ENCODE measurements around the gene TFIP11. TPM values are rescaled to one million over a fixed set of nuclear protein-coding genes. Genes with fewer than 3 reads are reported as not detected.
"Not testable (repeated sequence)": the region's sequence is repeated elsewhere in the genome, so short reads cannot be mapped to it uniquely, and the experiment has no call there.

The TFIP11 gene
- total and polyA plus RNA-seq, 12 donors: 25.0 to 73.3 (median 37.2) TPM

- no peak overlapping the region for H3K4me3 ChIP-seq
- H3K27ac ChIP-seq: no peak overlapping the region
- no peaks in the 10 kb centered on the region for H3K4me1 ChIP-seq (replicated peaks in 1 of 2)
- DNase-seq: no peak
- no peaks in the 10 kb centered on the region for H3K9me3 ChIP-seq (replicated peaks in 1 of 3)
- no peaks in the 10 kb centered on the region for H3K27me3 ChIP-seq
- intact Hi-C loops (cut with DNase I): no loop called here
- peaks cover 0 to 28% of the 10 kb centered on the region in 2 donors for H3K36me3 ChIP-seq (replicated peaks in 1 of 2)
- 82 to 95% (median 86%) methylated on average over 7 of the region's 7 CpGs for WGBS, 4 donors
- TF ChIP-seq, protein P1, sequence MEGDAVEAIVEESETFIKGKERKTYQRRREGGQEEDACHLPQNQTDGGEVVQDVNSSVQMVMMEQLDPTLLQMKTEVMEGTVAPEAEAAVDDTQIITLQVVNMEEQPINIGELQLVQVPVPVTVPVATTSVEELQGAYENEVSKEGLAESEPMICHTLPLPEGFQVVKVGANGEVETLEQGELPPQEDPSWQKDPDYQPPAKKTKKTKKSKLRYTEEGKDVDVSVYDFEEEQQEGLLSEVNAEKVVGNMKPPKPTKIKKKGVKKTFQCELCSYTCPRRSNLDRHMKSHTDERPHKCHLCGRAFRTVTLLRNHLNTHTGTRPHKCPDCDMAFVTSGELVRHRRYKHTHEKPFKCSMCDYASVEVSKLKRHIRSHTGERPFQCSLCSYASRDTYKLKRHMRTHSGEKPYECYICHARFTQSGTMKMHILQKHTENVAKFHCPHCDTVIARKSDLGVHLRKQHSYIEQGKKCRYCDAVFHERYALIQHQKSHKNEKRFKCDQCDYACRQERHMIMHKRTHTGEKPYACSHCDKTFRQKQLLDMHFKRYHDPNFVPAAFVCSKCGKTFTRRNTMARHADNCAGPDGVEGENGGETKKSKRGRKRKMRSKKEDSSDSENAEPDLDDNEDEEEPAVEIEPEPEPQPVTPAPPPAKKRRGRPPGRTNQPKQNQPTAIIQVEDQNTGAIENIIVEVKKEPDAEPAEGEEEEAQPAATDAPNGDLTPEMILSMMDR (IDR thresholded peaks at IDR 0.05): no peak
- no peak for TF ChIP-seq POLR2A (IDR thresholded peaks at IDR 0.05)
These were observed 22.0 kb upstream of the TFIP11 start for GRCh38 chr22:26534171-26534855.

DNA sequence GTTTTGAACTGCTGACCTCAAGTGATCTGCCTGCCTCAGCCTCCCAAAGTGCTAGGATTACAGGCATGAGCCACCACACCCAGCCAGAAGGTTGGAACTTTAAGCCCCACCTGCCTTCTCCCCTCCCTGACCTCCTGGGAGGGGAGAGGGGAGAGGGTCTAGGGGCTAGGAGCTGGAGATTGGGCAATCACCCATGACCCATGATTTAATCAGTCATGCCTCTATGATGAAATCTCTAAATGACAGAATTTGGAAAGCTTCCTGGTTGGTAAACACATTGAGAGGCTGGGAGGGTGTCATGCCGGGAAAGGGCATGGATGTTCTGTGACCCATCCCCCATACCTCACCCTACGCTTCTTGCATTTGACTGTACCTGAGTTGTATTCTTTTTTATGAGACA, 17.1 kb upstream of the TFIP11 start:
- peak overlapping the region in 3 of 5 donors; percentile 51 to 71 (median 67) for H3K27ac ChIP-seq
- TF ChIP-seq POLR2A (IDR thresholded peaks at IDR 0.05): no peak
- TF ChIP-seq, protein P1 (IDR thresholded peaks at IDR 0.05): no peak
- H3K36me3 ChIP-seq (replicated peaks in 1 of 2): peaks cover 0 to 31% of the 10 kb centered on the region in 2 donors
- intact Hi-C loops (cut with DNase I): no loop called here
- DNase-seq: peak; percentile 44 to 81 (median 70)
- H3K27me3 ChIP-seq: no peaks in the 10 kb centered on the region
- H3K9me3 ChIP-seq (replicated peaks in 1 of 3): no peaks in the 10 kb centered on the region
- H3K4me1 ChIP-seq (replicated peaks in 1 of 2): peaks cover 5 to 18% of the 10 kb centered on the region in 2 donors
- 36 to 59% (median 44%) methylated on average over 2 of the region's 2 CpGs for WGBS, 4 donors
- H3K4me3 ChIP-seq: no peak overlapping the region

- H3K36me3 ChIP-seq (replicated peaks in 1 of 2): peaks cover 0 to 31% of the 10 kb centered on the region in 2 donors
- H3K27me3 ChIP-seq; intact Hi-C loops (cut with DNase I); H3K4me3 ChIP-seq; DNase-seq; H3K9me3 ChIP-seq (replicated peaks in 1 of 3): not testable (repeated sequence)
- 83 to 90% (median 87%) methylated on average over 9 of the region's 9 CpGs for WGBS, 4 donors
- H3K4me1 ChIP-seq (replicated peaks in 1 of 2): peaks cover 5 to 19% of the 10 kb centered on the region in 2 donors
- H3K27ac ChIP-seq: peak overlapping the region in 2 of 5 donors; percentile 51 to 71
These were observed 16.2 kb upstream of the TFIP11 start for GRCh38 chr22:26528518-26528917.

- WGBS, 4 donors: 61 to 80% (median 65%) methylated on average over 15 of the region's 15 CpGs
- DNase-seq: peak in 2 of 7 donors; percentile 27 to 41
- Histone ChIP-seq H3K27ac (peak overlapping the region in 2 of 5 donors; percentile 15 to 71), H3K9me3 (replicated peaks in 1 of 3) (no peaks in the 10 kb centered on the region), H3K4me3 (no peak overlapping the region), H3K36me3 (replicated peaks in 1 of 2) (peaks cover 0 to 31% of the 10 kb centered on the region in 2 donors), H3K27me3 (no peaks in the 10 kb centered on the region), H3K4me1 (replicated peaks in 1 of 2) (peaks cover 5 to 19% of the 10 kb centered on the region in 2 donors)
- intact Hi-C loops (cut with DNase I): no loop called here
- TF ChIP-seq, protein P1 (IDR thresholded peaks at IDR 0.05): no peak
- TF ChIP-seq POLR2A (IDR thresholded peaks at IDR 0.05): no peak
These were observed 15.5 kb upstream of the TFIP11 start for GRCh38 chr22:26527574-26528465.

Measured in adrenal gland (tissue), 12 donors.